SK-N-SH (cell line): ENCODE measurements around the gene ERBB2.

Experiments
- CTCF ChIP-seq: fragments of 200-600 bp; sonication (generic); IDR thresholded peaks from 2 replicates; pipeline ENCODE4 v1.6.1; 2017; ENCODE audit warnings: antibody characterized with exemption, mild to moderate bottlenecking, moderate library complexity
- EP300 ChIP-seq, 2 experiments: IDR thresholded peaks; 2 replicates each; pipeline versions ENCODE4 v1.4.0 to v1.6.1; 2012; ENCODE audit warnings: borderline replicate concordance in 1 of 2, low read depth in 1 of 2, low read length in 1 of 2
- EZH2phosphoT487 ChIP-seq: fragments of 200-600 bp; sonication (generic); IDR thresholded peaks from 2 replicates; pipeline ENCODE4 v1.6.1; 2017; ENCODE audit warnings: low read depth, mixed run types, mild to moderate bottlenecking, antibody characterized with exemption, moderate library complexity, borderline replicate concordance
- FOXM1 ChIP-seq: IDR thresholded peaks from 2 replicates; pipeline ENCODE4 v1.4.0; 2012; ENCODE audit warnings: low read depth, mild to moderate bottlenecking
- GABPA ChIP-seq: IDR thresholded peaks from 2 replicates; pipeline ENCODE4 v1.4.0; 2012; ENCODE audit warnings: low read depth, mild to moderate bottlenecking
- GATA2 ChIP-seq: sonication (generic); formaldehyde crosslinking; IDR thresholded peaks from 2 replicates; pipeline ENCODE4 v1.5.0; 2020; ENCODE audit warnings: mild to moderate bottlenecking, missing genetic modification reagents
- JUND ChIP-seq: IDR thresholded peaks from 2 replicates; pipeline ENCODE4 v1.4.0; 2012
- NFIC ChIP-seq: IDR thresholded peaks from 2 replicates; pipeline ENCODE4 v1.4.0; 2012; ENCODE audit warnings: borderline replicate concordance
- POLR2AphosphoS5 ChIP-seq: IDR thresholded peaks from 2 replicates; pipeline ENCODE4 v1.6.1; 2012; ENCODE audit warnings: low read depth, low read length
- RCOR1 ChIP-seq: fragments of 150-350 bp; IDR thresholded peaks from 2 replicates; pipeline ENCODE4 v1.6.1; 2017; ENCODE audit warnings: antibody characterized with exemption, low read length
- REST ChIP-seq: IDR thresholded peaks from 2 replicates; pipeline ENCODE4 v1.6.1; 2012; ENCODE audit warnings: mild to moderate bottlenecking, low read depth, low read length, moderate library complexity
- TAF1 ChIP-seq: IDR thresholded peaks from 2 replicates; pipeline ENCODE4 v1.6.1; 2012; ENCODE audit warnings: low read depth, mild to moderate bottlenecking, low read length, moderate library complexity, borderline replicate concordance

GRCh38 chr17:39742126-39742855 is 42.4 kb downstream of the ERBB2 start:
- TF ChIP-seq CTCF (no peak), EP300 (IDR thresholded peaks at IDR 0.05; ENCODE audit: borderline replicate concordance in 1 of 2, low read depth in 1 of 2, low read length in 1 of 2) (no peak), TAF1 (no peak), RCOR1 (no peak), GATA2 (CRISPR knock-in tag) (no peak), JUND (no peak), EZH2phosphoT487 (no peak), GABPA (no peak), POLR2AphosphoS5 (no peak), REST (no peak), NFIC (no peak), FOXM1 (no peak)
